ENCODE measurements around the gene DDX55. TPM values are rescaled to one million over a fixed set of nuclear protein-coding genes. Genes with fewer than 3 reads are reported as not detected.
"Not testable (repeated sequence)": the region's sequence is repeated elsewhere in the genome, so short reads cannot be mapped to it uniquely, and the experiment has no call there.

The DDX55 gene
- total and polyA plus RNA-seq, 9 donors = 11.9 to 21.0 (median 13.5) TPM

DNA sequence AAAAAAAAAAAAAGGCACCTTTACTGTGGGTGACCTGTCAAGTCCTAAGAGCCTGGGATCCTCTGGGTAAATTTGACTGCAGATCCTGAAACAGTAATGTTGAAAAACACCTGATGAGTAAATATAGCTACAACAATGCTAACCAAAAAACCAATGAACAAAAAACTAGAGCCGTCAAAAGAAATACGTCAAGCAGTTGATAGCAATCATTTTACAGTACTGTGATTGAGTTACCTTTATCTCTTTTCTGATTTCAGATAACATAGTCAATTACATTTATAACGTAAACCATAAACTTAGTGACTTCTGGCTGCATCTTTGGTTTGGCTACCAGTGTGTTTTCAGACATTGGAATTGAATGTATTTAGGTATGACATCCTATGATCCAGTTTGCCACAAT, 23.7 kb upstream of the DDX55 start:
- no peaks in the 10 kb centered on the region for H3K36me3 ChIP-seq (ENCODE audit: control insufficient read depth, insufficient read depth, low read length)
- WGBS (ENCODE audit: insufficient coverage) = no CpG with 5 or more reads among the region's 3 CpGs
- no peak overlapping the region for H3K27ac ChIP-seq (ENCODE audit: low read length)
- DNase-seq = no peak
- no peaks in the 10 kb centered on the region for H3K27me3 ChIP-seq (ENCODE audit: control insufficient read depth, insufficient read depth, low read length)
- H3K4me3 ChIP-seq (ENCODE audit: low read length) = no peak overlapping the region
- no peaks in the 10 kb centered on the region for H3K9me3 ChIP-seq (replicated peaks; ENCODE audit: control insufficient read depth, low read depth, low read length)
- H3K4me1 ChIP-seq (ENCODE audit: control insufficient read depth, insufficient read depth, low read length) = peaks cover 12% of the 10 kb centered on the region

DNA sequence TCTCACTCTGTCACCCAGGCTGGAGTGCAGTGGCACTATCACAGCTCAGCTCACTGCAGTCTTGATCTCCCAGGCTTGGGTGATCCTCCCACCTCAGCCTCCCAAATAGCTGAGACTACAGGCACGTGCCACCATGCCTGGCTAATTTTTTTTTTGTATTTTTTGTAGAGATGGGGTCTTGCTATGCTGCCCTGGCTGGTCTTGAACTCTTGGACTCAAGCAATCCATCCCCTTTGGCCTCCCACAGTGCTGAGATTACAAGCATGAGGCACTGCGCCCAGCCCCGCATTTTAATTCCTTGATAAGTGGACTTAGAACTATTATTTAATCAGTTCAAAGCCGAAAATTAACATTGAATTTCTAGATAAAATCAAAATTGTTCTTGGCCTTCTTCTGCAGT, 23.1 kb upstream of the DDX55 start:
- not testable (repeated sequence) for H3K36me3 ChIP-seq (ENCODE audit: control insufficient read depth, insufficient read depth, low read length); H3K27me3 ChIP-seq (ENCODE audit: control insufficient read depth, insufficient read depth, low read length); H3K27ac ChIP-seq (ENCODE audit: low read length); H3K9me3 ChIP-seq (replicated peaks; ENCODE audit: control insufficient read depth, low read depth, low read length); DNase-seq; H3K4me3 ChIP-seq (ENCODE audit: low read length)
- H3K4me1 ChIP-seq (ENCODE audit: control insufficient read depth, insufficient read depth, low read length) = peaks cover 14% of the 10 kb centered on the region
- WGBS (ENCODE audit: insufficient coverage) = no CpG with 5 or more reads among the region's 4 CpGs

DNA sequence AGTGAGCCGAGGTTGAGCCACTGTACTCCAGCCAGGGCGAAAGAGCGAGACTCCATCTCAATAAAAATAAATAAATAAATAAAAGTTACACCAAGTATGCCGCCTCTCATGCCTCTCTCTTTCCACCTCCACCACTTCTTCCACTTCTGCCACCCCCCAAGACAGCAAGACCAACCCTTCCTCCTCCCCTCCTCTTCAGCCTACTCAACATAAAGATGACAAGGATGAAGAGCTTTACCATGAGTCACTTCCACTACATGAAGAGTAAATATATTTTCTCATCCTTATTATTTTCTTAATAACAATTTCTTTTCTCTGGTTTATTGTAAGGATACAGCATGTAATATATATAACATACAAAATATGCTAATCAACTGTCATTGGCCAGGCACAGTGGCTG, 21.1 kb upstream of the DDX55 start:
- Histone ChIP-seq H3K27ac (ENCODE audit: low read length) (no peak overlapping the region), H3K9me3 (replicated peaks; ENCODE audit: control insufficient read depth, low read depth, low read length) (no peaks in the 10 kb centered on the region), H3K27me3 (ENCODE audit: control insufficient read depth, insufficient read depth, low read length) (no peaks in the 10 kb centered on the region), H3K36me3 (ENCODE audit: control insufficient read depth, insufficient read depth, low read length) (peaks cover 2% of the 10 kb centered on the region), H3K4me1 (ENCODE audit: control insufficient read depth, insufficient read depth, low read length) (peaks cover 21% of the 10 kb centered on the region), H3K4me3 (ENCODE audit: low read length) (no peak overlapping the region)
- 100% methylated on average over 1 of the region's 4 CpGs for WGBS (ENCODE audit: insufficient coverage)
- DNase-seq = no peak

DNA sequence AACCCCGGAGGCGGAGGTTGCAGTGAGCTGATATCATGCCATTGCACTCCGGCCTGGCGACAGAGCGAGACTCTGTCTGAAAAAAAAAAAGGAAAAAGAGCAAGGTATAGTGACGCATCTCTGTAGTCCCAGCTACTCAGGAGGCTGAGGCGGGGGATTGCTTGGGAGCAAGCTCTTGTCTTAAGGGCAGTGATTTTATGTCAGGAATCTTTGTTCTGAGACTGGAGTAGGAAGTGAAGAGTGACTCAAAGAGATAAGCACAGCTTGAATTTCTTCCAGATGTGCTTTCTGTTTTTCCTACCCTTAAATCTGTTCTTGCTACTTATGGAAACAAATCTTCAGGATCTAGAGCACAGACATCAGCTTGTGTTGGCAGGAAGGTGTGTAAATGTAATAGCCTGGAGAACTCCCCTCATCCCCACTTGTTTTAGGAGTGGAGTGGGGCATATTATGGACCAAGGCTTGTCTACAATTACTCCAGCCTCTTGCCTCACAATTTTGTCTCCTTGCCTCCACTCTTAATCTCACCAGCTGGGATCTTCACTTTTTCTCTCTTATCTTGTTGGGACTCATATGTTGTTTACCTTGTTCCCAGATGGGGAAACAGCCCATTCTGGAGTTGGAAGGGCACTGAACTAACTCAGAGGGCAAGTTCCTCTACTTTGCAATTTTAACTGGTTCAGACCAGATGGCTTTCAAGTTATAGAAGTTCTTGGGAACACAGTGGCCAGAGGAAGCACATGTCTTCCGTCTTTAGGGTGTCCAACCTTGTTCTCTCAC, 10.0 kb upstream of the DDX55 start:
- Histone ChIP-seq H3K4me3 (ENCODE audit: low read length) (no peak overlapping the region), H3K4me1 (ENCODE audit: control insufficient read depth, insufficient read depth, low read length) (no peaks in the 10 kb centered on the region), H3K27me3 (ENCODE audit: control insufficient read depth, insufficient read depth, low read length) (no peaks in the 10 kb centered on the region), H3K9me3 (replicated peaks; ENCODE audit: control insufficient read depth, low read depth, low read length) (no peaks in the 10 kb centered on the region), H3K27ac (ENCODE audit: low read length) (no peak overlapping the region), H3K36me3 (ENCODE audit: control insufficient read depth, insufficient read depth, low read length) (peaks cover 50% of the 10 kb centered on the region)
- 80% methylated on average over 7 of the region's 8 CpGs for WGBS (ENCODE audit: insufficient coverage)
- no peak for DNase-seq

DNA sequence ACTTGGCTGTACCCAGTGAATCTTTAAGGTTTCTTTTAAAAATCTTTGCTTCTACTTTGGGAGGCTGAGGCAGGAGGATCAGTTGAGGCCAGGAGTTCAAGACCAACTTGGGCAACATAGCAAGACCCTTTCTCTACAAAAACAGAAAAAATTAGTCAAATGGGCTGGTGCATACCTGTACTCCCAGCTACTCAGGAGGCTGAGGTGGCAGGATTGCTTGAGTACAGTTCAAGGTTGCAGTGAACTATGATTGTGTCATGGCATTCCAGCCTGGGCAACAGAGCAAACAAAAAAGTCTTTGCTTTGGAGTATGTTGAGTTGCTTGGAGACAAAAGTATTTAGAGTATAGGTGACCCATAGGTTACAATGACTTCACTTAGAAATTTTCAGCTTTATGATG, 6.2 kb upstream of the DDX55 start:
- DNase-seq = no peak
- H3K4me1 ChIP-seq (ENCODE audit: control insufficient read depth, insufficient read depth, low read length) = no peaks in the 10 kb centered on the region
- no peak overlapping the region for H3K4me3 ChIP-seq (ENCODE audit: low read length)
- H3K27ac ChIP-seq (ENCODE audit: low read length) = no peak overlapping the region
- peaks cover 40% of the 10 kb centered on the region for H3K36me3 ChIP-seq (ENCODE audit: control insufficient read depth, insufficient read depth, low read length)
- no peaks in the 10 kb centered on the region for H3K9me3 ChIP-seq (replicated peaks; ENCODE audit: control insufficient read depth, low read depth, low read length)
- H3K27me3 ChIP-seq (ENCODE audit: control insufficient read depth, insufficient read depth, low read length) = no peaks in the 10 kb centered on the region

DNA sequence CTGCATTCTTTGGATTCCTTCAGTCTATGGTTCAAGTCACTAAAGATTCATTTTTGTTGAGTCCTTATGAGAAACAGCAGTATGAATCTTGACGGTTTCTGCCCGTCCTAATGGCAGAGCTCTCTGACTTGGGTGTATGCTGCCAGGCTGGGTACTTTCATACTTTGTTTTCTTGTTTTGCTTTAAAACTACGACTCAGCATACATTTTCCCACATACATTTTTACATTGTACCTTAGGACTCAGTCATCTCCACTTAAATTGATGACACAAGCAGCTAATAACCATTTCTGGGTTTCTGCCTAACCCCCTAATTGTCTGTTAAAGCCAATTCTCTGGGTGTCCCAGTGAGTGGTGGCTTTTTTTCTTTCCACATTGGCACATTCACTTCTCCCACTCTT, 4.8 kb upstream of the DDX55 start:
- no peaks in the 10 kb centered on the region for H3K9me3 ChIP-seq (replicated peaks; ENCODE audit: control insufficient read depth, low read depth, low read length)
- H3K4me1 ChIP-seq (ENCODE audit: control insufficient read depth, insufficient read depth, low read length) = peaks cover 5% of the 10 kb centered on the region
- peaks cover 29% of the 10 kb centered on the region for H3K36me3 ChIP-seq (ENCODE audit: control insufficient read depth, insufficient read depth, low read length)
- DNase-seq = no peak
- H3K27me3 ChIP-seq (ENCODE audit: control insufficient read depth, insufficient read depth, low read length) = no peaks in the 10 kb centered on the region
- 75% methylated on average over 2 of the region's 3 CpGs for WGBS (ENCODE audit: insufficient coverage)
- H3K4me3 ChIP-seq (ENCODE audit: low read length) = no peak overlapping the region
- H3K27ac ChIP-seq (ENCODE audit: low read length) = no peak overlapping the region

DNA sequence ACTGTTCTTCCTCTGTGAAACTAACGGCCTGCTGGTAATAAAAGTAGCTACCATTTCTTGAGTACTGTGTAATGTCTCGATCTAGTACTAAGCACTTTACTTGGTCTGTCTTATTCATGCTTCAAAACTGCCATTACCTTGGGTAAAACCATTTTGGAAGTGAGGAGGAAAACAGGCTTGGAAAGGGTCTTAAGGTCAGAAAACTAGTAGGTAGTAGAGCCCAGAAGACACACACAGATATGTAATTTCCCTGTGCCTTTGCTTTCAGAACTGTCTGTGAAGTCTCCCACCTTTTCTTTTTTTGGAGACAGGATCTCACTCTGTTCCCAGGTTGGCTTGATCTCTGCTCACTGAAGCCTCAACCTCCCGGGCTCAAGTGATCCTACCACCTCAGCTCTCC, 3.4 kb upstream of the DDX55 start:
- no peak overlapping the region for H3K4me3 ChIP-seq (ENCODE audit: low read length)
- no peaks in the 10 kb centered on the region for H3K27me3 ChIP-seq (ENCODE audit: control insufficient read depth, insufficient read depth, low read length)
- no peak overlapping the region for H3K27ac ChIP-seq (ENCODE audit: low read length)
- peaks cover 19% of the 10 kb centered on the region for H3K36me3 ChIP-seq (ENCODE audit: control insufficient read depth, insufficient read depth, low read length)
- WGBS (ENCODE audit: insufficient coverage) = no CpG with 5 or more reads among the region's 3 CpGs
- H3K4me1 ChIP-seq (ENCODE audit: control insufficient read depth, insufficient read depth, low read length) = peaks cover 13% of the 10 kb centered on the region
- no peak for DNase-seq
- H3K9me3 ChIP-seq (replicated peaks; ENCODE audit: control insufficient read depth, low read depth, low read length) = no peaks in the 10 kb centered on the region

DNA sequence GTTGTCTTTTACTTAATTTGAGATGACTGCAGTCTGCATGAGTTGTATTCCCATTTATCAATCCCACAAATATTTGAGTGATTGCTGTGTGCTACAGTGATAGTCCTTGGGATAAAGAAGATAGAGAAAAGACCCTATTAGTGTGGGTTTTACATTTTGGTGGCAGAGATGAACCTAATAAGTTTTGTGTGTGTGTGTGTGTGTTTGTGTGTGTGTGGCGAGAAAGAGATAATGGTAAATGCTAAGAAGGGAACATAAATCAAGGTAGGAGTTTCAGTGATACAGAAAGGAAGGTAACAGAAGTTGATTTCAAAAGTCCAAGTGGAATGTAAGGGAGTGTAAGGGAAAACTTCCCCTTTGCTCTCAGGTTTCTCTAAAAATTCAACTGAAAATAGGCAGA, 2.6 kb upstream of the DDX55 start:
- peaks cover 13% of the 10 kb centered on the region for H3K36me3 ChIP-seq (ENCODE audit: control insufficient read depth, insufficient read depth, low read length)
- no peak for DNase-seq

DNA sequence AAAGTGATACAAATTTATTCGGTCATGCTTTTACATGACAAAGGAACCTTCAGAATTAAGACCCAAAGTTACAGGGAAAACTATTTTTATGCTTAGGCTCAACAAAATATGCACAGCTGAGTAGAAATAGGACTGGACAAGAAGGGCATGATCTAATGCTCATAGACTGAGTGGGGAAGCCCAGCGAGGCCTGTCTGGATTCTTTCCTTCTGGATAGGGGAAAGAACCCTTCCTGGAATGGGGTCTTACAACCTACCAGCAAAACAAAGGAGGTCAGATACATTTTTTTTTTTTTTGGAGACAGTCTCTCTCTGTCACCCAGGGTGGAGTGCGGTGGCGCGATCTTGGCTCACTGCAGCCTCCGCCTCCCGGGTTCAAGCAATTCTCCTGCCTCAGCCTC, 2.2 kb upstream of the DDX55 start:
- Histone ChIP-seq H3K9me3 (replicated peaks; ENCODE audit: control insufficient read depth, low read depth, low read length) (no peaks in the 10 kb centered on the region), H3K4me3 (ENCODE audit: low read length) (no peak overlapping the region), H3K27ac (ENCODE audit: low read length) (no peak overlapping the region), H3K36me3 (ENCODE audit: control insufficient read depth, insufficient read depth, low read length) (peaks cover 11% of the 10 kb centered on the region), H3K4me1 (ENCODE audit: control insufficient read depth, insufficient read depth, low read length) (peaks cover 13% of the 10 kb centered on the region), H3K27me3 (ENCODE audit: control insufficient read depth, insufficient read depth, low read length) (no peaks in the 10 kb centered on the region)
- DNase-seq = no peak
- no CpG with 5 or more reads among the region's 7 CpGs for WGBS (ENCODE audit: insufficient coverage)

More for the DNA sequence above, 2.6 kb upstream of the DDX55 start:
- WGBS (ENCODE audit: insufficient coverage) = 100% methylated on average over 1 of the region's 1 CpG
- Histone ChIP-seq H3K4me1 (ENCODE audit: control insufficient read depth, insufficient read depth, low read length) (peaks cover 13% of the 10 kb centered on the region), H3K4me3 (ENCODE audit: low read length) (no peak overlapping the region), H3K27me3 (ENCODE audit: control insufficient read depth, insufficient read depth, low read length) (no peaks in the 10 kb centered on the region), H3K9me3 (replicated peaks; ENCODE audit: control insufficient read depth, low read depth, low read length) (no peaks in the 10 kb centered on the region), H3K27ac (ENCODE audit: low read length) (no peak overlapping the region)

DNA sequence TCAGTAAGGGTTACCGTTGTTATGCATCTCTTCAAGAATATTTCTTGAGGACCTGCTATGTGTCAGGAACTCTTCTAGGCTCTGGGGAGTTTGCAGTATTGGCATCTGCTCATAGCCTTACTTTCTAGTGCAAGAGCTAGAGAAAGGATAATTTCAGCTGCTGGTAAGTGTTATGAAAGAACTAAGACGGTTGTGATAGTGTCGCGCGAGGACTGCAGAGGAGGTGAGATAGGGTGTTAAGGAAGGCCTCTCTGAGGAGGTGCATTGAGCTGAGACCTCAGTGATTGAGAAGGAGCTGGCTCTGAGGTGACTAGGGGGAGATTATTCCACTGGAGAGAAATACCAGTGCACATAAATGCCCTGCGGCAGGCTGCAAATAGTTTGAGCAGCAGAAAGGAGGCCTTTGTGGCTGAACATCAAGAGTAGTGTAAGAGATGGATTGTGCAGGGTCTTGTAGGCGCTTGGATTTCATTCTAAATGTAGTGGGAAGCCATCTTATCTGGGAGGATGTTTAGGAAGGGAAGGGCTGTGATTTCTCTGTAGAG, 824 bp downstream of the DDX55 start:
- Histone ChIP-seq H3K4me1 (ENCODE audit: control insufficient read depth, insufficient read depth, low read length) (peaks cover 13% of the 10 kb centered on the region), H3K4me3 (ENCODE audit: low read length) (peak overlapping the region; percentile 92), H3K36me3 (ENCODE audit: control insufficient read depth, insufficient read depth, low read length) (peaks cover 32% of the 10 kb centered on the region), H3K27me3 (ENCODE audit: control insufficient read depth, insufficient read depth, low read length) (no peaks in the 10 kb centered on the region), H3K27ac (ENCODE audit: low read length) (no peak overlapping the region), H3K9me3 (replicated peaks; ENCODE audit: control insufficient read depth, low read depth, low read length) (no peaks in the 10 kb centered on the region)
- DNase-seq = no peak
- WGBS (ENCODE audit: insufficient coverage) = 16% methylated on average over 6 of the region's 7 CpGs
